DND-41 (cell line): ENCODE measurements around the gene PCNX2.

Experiments used
- EZH2 ChIP-seq: IDR thresholded peaks from 3 replicates; pipeline ENCODE4 v1.6.1; 2012; ENCODE audit warnings: borderline replicate concordance, low read depth, mild to moderate bottlenecking, moderate library complexity, low read length, inconsistent platforms; ENCODE audit not compliant: severe bottlenecking
- TF ChIP-seq, protein P1 (sequence below): IDR thresholded peaks from 2 replicates; pipeline ENCODE4 v1.5.1; 2012; ENCODE audit warnings: borderline replicate concordance, low read length, moderate library complexity, mild to moderate bottlenecking; ENCODE audit not compliant: poor library complexity, severe bottlenecking; ENCODE audit errors: extremely low read depth

DNA sequence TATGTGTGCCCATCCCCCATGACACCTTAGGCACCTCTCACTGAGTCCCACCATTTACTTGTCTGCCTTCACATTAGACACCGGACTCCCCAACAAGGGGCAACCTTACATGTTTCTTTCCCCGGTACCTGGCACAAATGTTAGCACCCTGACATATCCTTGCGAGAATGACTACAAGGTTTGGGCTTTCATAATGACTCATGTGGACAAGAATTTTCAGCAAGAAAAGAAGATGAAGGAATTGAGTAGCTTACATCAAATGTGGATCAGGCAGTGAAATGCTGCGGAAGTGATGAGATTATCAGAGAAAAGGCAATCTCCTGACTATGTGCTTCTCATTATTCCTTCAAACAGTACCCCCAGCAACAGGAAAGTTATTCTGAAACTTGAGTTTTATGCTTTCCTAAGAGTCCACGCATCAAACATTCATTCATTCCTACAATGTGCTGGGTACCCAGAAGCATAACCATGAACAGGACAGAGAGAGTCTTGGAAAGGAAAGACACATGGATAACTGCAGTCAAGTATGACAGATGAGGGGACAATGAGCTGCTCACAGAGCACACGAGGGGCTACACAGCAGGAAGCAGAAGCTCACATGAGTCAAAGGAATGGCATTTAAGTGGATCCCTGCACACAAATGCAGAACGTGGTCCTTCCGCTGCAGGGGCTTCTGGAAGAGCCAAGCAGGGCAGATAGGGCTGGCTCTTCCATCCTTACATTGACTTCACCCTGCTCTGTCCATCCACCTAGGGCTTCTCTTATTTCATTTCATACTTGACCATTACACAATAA lies 112.1 kb downstream of the PCNX2 start:
- TF ChIP-seq EZH2: no peak
- TF ChIP-seq, protein P1, sequence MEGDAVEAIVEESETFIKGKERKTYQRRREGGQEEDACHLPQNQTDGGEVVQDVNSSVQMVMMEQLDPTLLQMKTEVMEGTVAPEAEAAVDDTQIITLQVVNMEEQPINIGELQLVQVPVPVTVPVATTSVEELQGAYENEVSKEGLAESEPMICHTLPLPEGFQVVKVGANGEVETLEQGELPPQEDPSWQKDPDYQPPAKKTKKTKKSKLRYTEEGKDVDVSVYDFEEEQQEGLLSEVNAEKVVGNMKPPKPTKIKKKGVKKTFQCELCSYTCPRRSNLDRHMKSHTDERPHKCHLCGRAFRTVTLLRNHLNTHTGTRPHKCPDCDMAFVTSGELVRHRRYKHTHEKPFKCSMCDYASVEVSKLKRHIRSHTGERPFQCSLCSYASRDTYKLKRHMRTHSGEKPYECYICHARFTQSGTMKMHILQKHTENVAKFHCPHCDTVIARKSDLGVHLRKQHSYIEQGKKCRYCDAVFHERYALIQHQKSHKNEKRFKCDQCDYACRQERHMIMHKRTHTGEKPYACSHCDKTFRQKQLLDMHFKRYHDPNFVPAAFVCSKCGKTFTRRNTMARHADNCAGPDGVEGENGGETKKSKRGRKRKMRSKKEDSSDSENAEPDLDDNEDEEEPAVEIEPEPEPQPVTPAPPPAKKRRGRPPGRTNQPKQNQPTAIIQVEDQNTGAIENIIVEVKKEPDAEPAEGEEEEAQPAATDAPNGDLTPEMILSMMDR: no peak
